OCI-LY1 (cell line): ENCODE results near the gene RRAS.

Experiments used
- H2AFZ ChIP-seq: fragments of 200-600 bp; sonication (generic), shearing (Covaris generic); 2 replicates; pipeline ENCODE4 v1.6.0; 2014; ENCODE audit warnings: antibody characterized with exemption, mild to moderate bottlenecking, low read length
- H3F3A ChIP-seq: fragments of 200-600 bp; sonication (generic), shearing (Covaris generic); 2 replicates; pipeline ENCODE4 v1.6.0; 2014; ENCODE audit warnings: mild to moderate bottlenecking, antibody characterized with exemption, low read length, moderate library complexity; ENCODE audit not compliant: insufficient read depth
- H3K27ac ChIP-seq: fragments of 200-600 bp; sonication (generic); 2 replicates; pipeline ENCODE4 v1.5.1; 2014; ENCODE audit warnings: low read length, mixed run types, mild to moderate bottlenecking, low read depth; ENCODE audit not compliant: poor library complexity, severe bottlenecking
- H3K27me3 ChIP-seq: fragments of 200-600 bp; sonication (generic); 2 replicates; pipeline ENCODE4 v1.6.0; 2014; ENCODE audit warnings: antibody characterized with exemption, mild to moderate bottlenecking, low read length, moderate library complexity; ENCODE audit not compliant: insufficient read depth
- H3K36me3 ChIP-seq: fragments of 200-600 bp; sonication (generic); 2 replicates; pipeline ENCODE4 v1.6.1; 2014; ENCODE audit warnings: mild to moderate bottlenecking, antibody characterized with exemption, low read length, moderate library complexity, mixed read lengths; ENCODE audit not compliant: insufficient read depth
- H3K4me1 ChIP-seq: fragments of 200-600 bp; sonication (generic); 2 replicates; pipeline ENCODE4 v1.5.1; 2014; ENCODE audit warnings: mild to moderate bottlenecking, low read length, moderate library complexity; ENCODE audit not compliant: insufficient read depth, severe bottlenecking
- H3K4me2 ChIP-seq: fragments of 200-600 bp; sonication (generic), shearing (Covaris generic); 2 replicates; pipeline ENCODE4 v1.6.1; 2014; ENCODE audit warnings: low read length
- H3K4me3 ChIP-seq: fragments of 200-600 bp; sonication (generic); 2 replicates; pipeline ENCODE4 v1.5.1; 2014; ENCODE audit warnings: low read length, low read depth, mild to moderate bottlenecking, mixed read lengths; ENCODE audit not compliant: poor library complexity, severe bottlenecking
- H3K79me2 ChIP-seq: fragments of 200-600 bp; shearing (Covaris generic); 2 replicates; pipeline ENCODE4 v1.6.1; 2016; ENCODE audit warnings: mixed run types, low read length, mixed read lengths; ENCODE audit not compliant: insufficient read depth
- H3K9ac ChIP-seq: fragments of 200-600 bp; sonication (generic), shearing (Covaris generic); 2 replicates; pipeline ENCODE4 v1.6.1; 2014; ENCODE audit warnings: mild to moderate bottlenecking, low read length, mixed read lengths
- H3K9me2 ChIP-seq: fragments of 200-600 bp; sonication (generic), shearing (Covaris generic); 2 replicates; pipeline ENCODE4 v1.6.1; 2014; ENCODE audit warnings: low read depth, mild to moderate bottlenecking, low read length, mixed read lengths
- H3K9me3 ChIP-seq: fragments of 200-600 bp; shearing (Covaris generic); 2 replicates; pipeline ENCODE4 v1.6.1; 2014; ENCODE audit warnings: low read length, mixed read lengths
- H4K20me1 ChIP-seq: fragments of 200-600 bp; sonication (generic), shearing (Covaris generic); 2 replicates; pipeline ENCODE4 v1.6.0; 2016; ENCODE audit warnings: mild to moderate bottlenecking, low read length; ENCODE audit not compliant: insufficient read depth
- CTCF ChIP-seq: fragments of 200-600 bp; sonication (generic), shearing (Covaris generic); IDR thresholded peaks from 2 replicates; pipeline ENCODE4 v1.5.1; 2017; ENCODE audit warnings: mild to moderate bottlenecking, antibody characterized with exemption, low read length, moderate library complexity, mixed read lengths
- EZH2 ChIP-seq: fragments of 200-600 bp; sonication (generic), shearing (Covaris generic); IDR thresholded peaks from 2 replicates; pipeline ENCODE4 v1.8.0; 2017; ENCODE audit warnings: borderline replicate concordance, mixed run types, mild to moderate bottlenecking, antibody characterized with exemption, low read length, moderate library complexity, mixed read lengths

RRAS gene

GRCh38 chr19:49615861-49616260 lies 24.1 kb downstream of the RRAS start:
- peaks cover 61% of the 10 kb centered on the region for H3K36me3 ChIP-seq
- H3K4me3 ChIP-seq, result no peak overlapping the region
- no peak overlapping the region for H3K27ac ChIP-seq
- no peaks in the 10 kb centered on the region for H3K4me1 ChIP-seq
- TF ChIP-seq EZH2, result no peak
- no peak for TF ChIP-seq CTCF
- H3K79me2 ChIP-seq, result no peaks in the 10 kb centered on the region
- H3K4me2 ChIP-seq, result no peak overlapping the region
- no peaks in the 10 kb centered on the region for H3F3A ChIP-seq
- no peak overlapping the region for H2AFZ ChIP-seq
- H3K9ac ChIP-seq, result no peak overlapping the region
- H4K20me1 ChIP-seq, result no peaks in the 10 kb centered on the region
- H3K27me3 ChIP-seq, result no peaks in the 10 kb centered on the region
- no peaks in the 10 kb centered on the region for H3K9me2 ChIP-seq
- no peaks in the 10 kb centered on the region for H3K9me3 ChIP-seq

GRCh38 chr19:49614096-49614833 lies 25.7 kb downstream of the RRAS start:
- H3K79me2 ChIP-seq, result no peaks in the 10 kb centered on the region
- H3K4me2 ChIP-seq, result no peak overlapping the region
- no peak overlapping the region for H3K9ac ChIP-seq
- no peaks in the 10 kb centered on the region for H3K4me1 ChIP-seq
- H3K9me3 ChIP-seq, result no peaks in the 10 kb centered on the region
- no peaks in the 10 kb centered on the region for H4K20me1 ChIP-seq
- no peaks in the 10 kb centered on the region for H3K27me3 ChIP-seq
- H3K9me2 ChIP-seq, result no peaks in the 10 kb centered on the region
- no peaks in the 10 kb centered on the region for H3F3A ChIP-seq
- H3K36me3 ChIP-seq, result peaks cover 63% of the 10 kb centered on the region
- H3K27ac ChIP-seq, result no peak overlapping the region
- TF ChIP-seq CTCF (no peak), EZH2 (no peak)
- H2AFZ ChIP-seq, result no peak overlapping the region
- no peak overlapping the region for H3K4me3 ChIP-seq

GRCh38 chr19:49613374-49613773 lies 26.6 kb downstream of the RRAS start:
- no peaks in the 10 kb centered on the region for H3K79me2 ChIP-seq

More at GRCh38 chr19:49613374-49613773, 26.6 kb downstream of the RRAS start:
- Histone ChIP-seq H3K9me3 (no peaks in the 10 kb centered on the region), H2AFZ (no peak overlapping the region), H3K4me2 (no peak overlapping the region), H4K20me1 (no peaks in the 10 kb centered on the region), H3K4me1 (no peaks in the 10 kb centered on the region), H3K36me3 (peaks cover 70% of the 10 kb centered on the region), H3K9ac (no peak overlapping the region), H3K9me2 (no peaks in the 10 kb centered on the region), H3K27me3 (no peaks in the 10 kb centered on the region), H3K27ac (no peak overlapping the region), H3K4me3 (no peak overlapping the region), H3F3A (no peaks in the 10 kb centered on the region)
- no peak for TF ChIP-seq EZH2
- TF ChIP-seq CTCF, result no peak
